Gastrocnemius medialis (tissue), 4 donors: ENCODE data around the gene TEKTIP1. TPM values are rescaled to one million over a fixed set of nuclear protein-coding genes. Genes with fewer than 3 reads are reported as not detected.

Experiments used
- ATAC-seq, 2 donors: fragments of 150-250 bp; one replicate each; pipeline ENCODE4 v1.9.1; 2016
- DNase-seq, 2 donors: peaks; one replicate each; pipeline ENCODE4 v3.0.0-alpha.2; 2019
- H3K27ac ChIP-seq, 4 donors: fragments of 200-600 bp; sonication (generic); 1 replicate in 1 of 4; 2 replicates in 3 of 4; pipeline ENCODE4 v1.5.1; 2016 to 2018; ENCODE audit warnings: mild to moderate bottlenecking in 2 of 4, moderate library complexity in 1 of 4
- H3K27me3 ChIP-seq, 3 donors: fragments of 200-600 bp; sonication (generic) in 2 of 3; 1 replicate in 1 of 3; 2 replicates in 2 of 3; pipeline versions ENCODE4 v1.5.1 to v1.6.0; 2016 to 2019; ENCODE audit warnings: mild to moderate bottlenecking in 1 of 3, moderate library complexity in 1 of 3
- H3K36me3 ChIP-seq, 2 donors: fragments of 200-600 bp; sonication (generic) in 1 of 2; one replicate each; pipeline ENCODE4 v1.5.1; 2017 to 2018
- H3K4me1 ChIP-seq, 2 donors: fragments of 200-600 bp; sonication (generic) in 1 of 2; one replicate each; pipeline ENCODE4 v1.5.1; 2016 to 2017; ENCODE audit warnings: mild to moderate bottlenecking in 2 of 2
- H3K4me3 ChIP-seq, 4 donors: fragments of 200-600 bp; sonication (generic) in 3 of 4; 1 replicate in 1 of 4; 2 replicates in 3 of 4; pipeline ENCODE4 v1.5.1; 2016 to 2019; ENCODE audit warnings: mild to moderate bottlenecking in 2 of 4
- H3K9me3 ChIP-seq, 3 donors: fragments of 200-600 bp; sonication (generic) in 2 of 3; 1 replicate in 1 of 3; 2 replicates in 2 of 3; pipeline ENCODE4 v1.5.1; 2016 to 2019
- POLR2A ChIP-seq, 2 donors: fragments of 450-650 bp; IDR thresholded peaks; one replicate each; pipeline ENCODE4 v1.6.1; 2017; ENCODE audit warnings: antibody characterized with exemption in 2 of 2, mild to moderate bottlenecking in 2 of 2, moderate library complexity in 2 of 2
- in situ Hi-C, 4 donors: fragments of 200-750 bp; cut with MboI; loops; one replicate each; pipeline versions ENCODE4 v1.15.0 to v1.8.0; 2017; ENCODE audit warnings: low sequenced_read_pairs in 4 of 4
- intact Hi-C: fragments of 100-400 bp; cut with DNase I; formaldehyde crosslinking; loops from one replicate; pipeline ENCODE4 v1.15.1; 2023; ENCODE audit warnings: low total_unique reads
- total RNA-seq, 4 donors: library from RNA; depleted of rRNA; stranded (reverse); fragments of >200 nt; gene quantifications; one replicate each; pipeline versions ENCODE4 v1.1.0 to v1.2.3, GENCODE V29; 2016
- TF ChIP-seq, protein P1 (sequence below), 5 experiments: fragments of 450-650 bp in 3 of 5; fragments of 200-600 bp in 2 of 5; sonication (generic) in 2 of 5; IDR thresholded peaks in 4 of 5; conservative IDR thresholded peaks in 1 of 5; 1 replicate in 4 of 5; 2 replicates in 1 of 5; pipeline ENCODE4 v1.5.1; 2016 to 2019; ENCODE audit warnings: antibody characterized with exemption in 5 of 5, mild to moderate bottlenecking in 3 of 5, moderate library complexity in 3 of 5

TEKTIP1 gene
- total RNA-seq, 4 donors from 2014 or later = not detected

DNA sequence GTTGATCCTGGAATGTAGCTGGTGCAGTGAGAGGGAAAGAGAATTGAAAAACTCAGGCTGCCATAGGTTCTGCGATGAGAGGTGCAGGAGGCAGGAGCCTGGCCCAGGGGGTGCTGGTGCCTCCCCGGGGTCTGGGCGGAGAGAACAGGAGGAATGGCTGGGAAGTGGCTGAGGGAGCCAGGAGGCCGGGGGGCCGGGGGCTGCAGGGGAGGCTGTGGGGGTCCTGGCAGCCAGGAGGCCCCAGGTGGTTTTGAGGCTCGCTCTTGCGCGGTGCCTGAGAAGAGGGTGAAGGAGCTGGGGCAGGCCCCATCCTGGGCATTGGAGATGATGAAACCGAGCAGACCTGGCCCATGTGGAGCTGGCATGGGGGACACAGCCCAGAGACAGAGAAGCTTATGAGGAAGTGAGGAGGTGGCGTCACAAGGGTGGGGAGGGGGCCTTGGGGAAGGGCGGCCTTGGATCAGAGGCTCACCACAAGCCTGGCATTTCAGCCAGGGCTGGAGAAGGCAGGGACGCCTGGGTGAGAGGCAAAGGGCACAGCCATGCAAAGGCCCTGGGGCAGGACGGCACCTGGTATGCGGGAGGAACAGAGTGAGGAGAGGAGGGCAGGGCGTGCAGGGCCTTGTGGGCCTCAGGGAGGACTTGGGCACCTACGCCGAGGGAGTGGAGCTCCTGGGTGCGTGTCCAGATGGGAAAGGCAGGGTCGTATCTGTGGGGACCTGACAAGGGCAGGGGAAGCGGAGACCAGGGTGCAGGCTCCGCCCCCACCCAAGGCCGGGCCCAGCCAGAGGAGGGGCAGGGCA is 1.3 kb upstream of the TEKTIP1 start:
- Histone ChIP-seq H3K27me3 (no peaks in the 10 kb centered on the region), H3K9me3 (no peaks in the 10 kb centered on the region), H3K36me3 (peaks cover 0 to 35% of the 10 kb centered on the region in 2 donors), H3K4me1 (no peaks in the 10 kb centered on the region), H3K27ac (no peak overlapping the region), H3K4me3 (no peak overlapping the region)
- in situ Hi-C loops = no loop called here
- TF ChIP-seq, protein P1, sequence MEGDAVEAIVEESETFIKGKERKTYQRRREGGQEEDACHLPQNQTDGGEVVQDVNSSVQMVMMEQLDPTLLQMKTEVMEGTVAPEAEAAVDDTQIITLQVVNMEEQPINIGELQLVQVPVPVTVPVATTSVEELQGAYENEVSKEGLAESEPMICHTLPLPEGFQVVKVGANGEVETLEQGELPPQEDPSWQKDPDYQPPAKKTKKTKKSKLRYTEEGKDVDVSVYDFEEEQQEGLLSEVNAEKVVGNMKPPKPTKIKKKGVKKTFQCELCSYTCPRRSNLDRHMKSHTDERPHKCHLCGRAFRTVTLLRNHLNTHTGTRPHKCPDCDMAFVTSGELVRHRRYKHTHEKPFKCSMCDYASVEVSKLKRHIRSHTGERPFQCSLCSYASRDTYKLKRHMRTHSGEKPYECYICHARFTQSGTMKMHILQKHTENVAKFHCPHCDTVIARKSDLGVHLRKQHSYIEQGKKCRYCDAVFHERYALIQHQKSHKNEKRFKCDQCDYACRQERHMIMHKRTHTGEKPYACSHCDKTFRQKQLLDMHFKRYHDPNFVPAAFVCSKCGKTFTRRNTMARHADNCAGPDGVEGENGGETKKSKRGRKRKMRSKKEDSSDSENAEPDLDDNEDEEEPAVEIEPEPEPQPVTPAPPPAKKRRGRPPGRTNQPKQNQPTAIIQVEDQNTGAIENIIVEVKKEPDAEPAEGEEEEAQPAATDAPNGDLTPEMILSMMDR (IDR thresholded peaks at IDR 0.05 in 4 of 5, conservative IDR thresholded peaks at IDR 0.05 in 1 of 5) = no peak
- TF ChIP-seq POLR2A (IDR thresholded peaks at IDR 0.05) = no peak
- ATAC-seq (no peak), DNase-seq (no peak)
- intact Hi-C loops = no loop called here

DNA sequence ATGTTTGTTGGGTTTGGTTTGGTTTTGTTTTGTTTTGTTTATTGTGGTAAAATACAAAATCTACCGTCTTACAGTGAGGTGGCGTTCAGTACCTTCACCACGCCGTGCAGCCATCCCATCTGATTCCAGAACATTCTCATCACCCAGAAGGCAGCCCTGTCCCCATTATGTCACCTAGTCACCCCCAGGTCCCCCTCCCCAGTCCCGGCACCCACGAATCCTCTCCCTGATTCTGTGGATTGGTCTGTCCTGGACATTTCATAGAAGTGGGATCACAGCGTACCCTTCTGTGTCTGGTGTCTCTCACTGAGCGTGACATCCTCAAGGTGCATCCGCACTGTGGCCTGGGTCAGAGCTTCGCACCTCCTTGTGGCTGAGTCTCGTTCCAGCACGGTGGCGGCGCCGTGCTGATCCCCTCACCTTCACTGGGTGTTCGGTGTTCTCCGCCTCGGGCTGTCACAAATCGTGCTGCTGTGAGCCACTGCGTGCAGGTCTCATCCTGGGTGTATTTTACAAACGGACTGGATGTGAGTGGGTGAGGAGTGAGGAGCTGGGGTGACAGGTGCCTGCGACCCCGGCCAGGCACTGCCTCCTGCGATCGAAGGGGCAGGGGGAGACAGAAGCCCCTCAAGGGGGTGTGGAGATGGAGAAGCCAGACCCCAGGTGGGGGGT is 580 bp upstream of the TEKTIP1 start:
- in situ Hi-C loops (no loop called here), intact Hi-C loops (no loop called here)
- no peak overlapping the region for H3K27ac ChIP-seq
- H3K4me3 ChIP-seq = no peak overlapping the region
- H3K9me3 ChIP-seq = no peaks in the 10 kb centered on the region
- ATAC-seq (no peak), DNase-seq (no peak)
- TF ChIP-seq, protein P1 (IDR thresholded peaks at IDR 0.05 in 4 of 5, conservative IDR thresholded peaks at IDR 0.05 in 1 of 5) = no peak
- no peak for TF ChIP-seq POLR2A (IDR thresholded peaks at IDR 0.05)
- no peaks in the 10 kb centered on the region for H3K4me1 ChIP-seq
- peaks cover 0 to 28% of the 10 kb centered on the region in 2 donors for H3K36me3 ChIP-seq
- no peaks in the 10 kb centered on the region for H3K27me3 ChIP-seq

DNA sequence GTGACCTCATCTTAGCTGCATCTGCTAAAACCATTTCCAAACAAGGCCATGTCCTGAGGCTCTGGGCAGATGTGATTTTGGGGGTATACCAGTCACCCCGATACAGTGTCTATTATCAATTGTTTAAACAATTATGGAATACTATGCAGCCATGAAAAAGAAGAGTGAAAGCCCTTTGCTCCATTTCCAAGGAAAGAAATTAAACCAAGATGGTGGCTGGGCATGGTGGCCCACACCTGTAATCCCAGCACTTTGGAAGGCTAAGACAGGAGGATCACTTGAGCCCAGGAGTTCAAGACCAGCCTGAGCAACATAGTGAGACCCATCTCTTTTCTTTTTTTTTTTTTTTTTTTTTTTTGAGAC is 763 bp downstream of the TEKTIP1 start:
- Histone ChIP-seq H3K27ac (no peak overlapping the region), H3K4me1 (no peaks in the 10 kb centered on the region), H3K27me3 (no peaks in the 10 kb centered on the region), H3K36me3 (peaks cover 0 to 17% of the 10 kb centered on the region in 2 donors), H3K9me3 (no peaks in the 10 kb centered on the region), H3K4me3 (no peak overlapping the region)
- in situ Hi-C loops (no loop called here), intact Hi-C loops (no loop called here)
- TF ChIP-seq POLR2A (IDR thresholded peaks at IDR 0.05) = no peak
- TF ChIP-seq, protein P1 (IDR thresholded peaks at IDR 0.05 in 4 of 5, conservative IDR thresholded peaks at IDR 0.05 in 1 of 5) = no peak
- ATAC-seq (no peak), DNase-seq (no peak)

DNA sequence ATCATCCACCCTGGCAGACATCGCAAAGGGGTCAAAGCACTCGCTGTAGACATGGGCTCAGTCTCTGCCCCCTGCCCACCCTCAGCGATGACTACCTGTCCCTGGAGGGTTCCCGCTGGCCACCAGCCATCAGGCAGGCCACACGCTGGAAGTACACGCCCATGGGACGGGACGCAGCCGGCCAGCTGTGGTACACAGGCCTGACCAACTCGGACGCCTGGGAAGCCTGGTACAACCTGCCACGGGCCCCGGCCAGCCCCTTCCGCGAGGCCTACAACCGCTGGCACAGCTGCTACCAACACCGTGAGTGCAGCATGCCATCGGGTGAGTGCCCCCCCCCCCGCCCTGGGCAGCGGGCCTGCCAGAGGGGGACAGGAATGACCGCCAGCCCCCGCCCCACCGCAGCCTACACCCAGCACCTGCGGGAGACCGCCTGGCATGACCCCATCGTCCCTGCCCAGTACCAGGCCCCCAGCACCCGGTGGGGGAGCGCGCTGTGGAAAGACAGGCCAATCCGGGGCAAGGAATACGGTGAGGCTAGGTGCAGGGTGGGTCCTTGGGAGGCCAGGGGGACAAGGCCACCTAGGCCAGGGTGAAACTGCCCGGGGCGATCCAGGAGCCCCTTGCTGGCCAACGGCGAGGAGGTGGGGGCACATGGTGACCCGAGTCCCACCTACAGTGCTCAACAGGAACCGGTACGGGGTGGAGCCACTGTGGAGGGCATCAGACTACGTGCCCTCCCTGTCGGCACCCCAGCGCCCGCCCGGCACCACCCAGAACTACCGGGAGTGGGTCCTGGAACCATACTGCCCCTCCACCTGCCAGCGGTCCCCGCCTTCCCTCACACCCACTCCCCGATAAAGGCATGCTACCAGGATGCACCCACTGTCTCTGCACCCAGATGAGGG is 4.4 kb downstream of the TEKTIP1 start:
- ATAC-seq (no peak), DNase-seq (no peak)
- H3K27me3 ChIP-seq = no peaks in the 10 kb centered on the region
- H3K4me1 ChIP-seq = no peaks in the 10 kb centered on the region
- in situ Hi-C loops = no loop called here
- H3K4me3 ChIP-seq = no peak overlapping the region
- H3K36me3 ChIP-seq = no peaks in the 10 kb centered on the region
- H3K9me3 ChIP-seq = no peaks in the 10 kb centered on the region
- H3K27ac ChIP-seq = no peak overlapping the region
- TF ChIP-seq, protein P1 (IDR thresholded peaks at IDR 0.05 in 4 of 5, conservative IDR thresholded peaks at IDR 0.05 in 1 of 5) = no peak
- no peak for TF ChIP-seq POLR2A (IDR thresholded peaks at IDR 0.05)
- intact Hi-C loops = loop anchor here (2.0 kb wide), 1 partner anchor 75 kb away; no protein-coding TSS in a partner anchor
